ENCODE measurements around the gene SCG3.

The SCG3 gene

GRCh38 chr15:51677452-51677851, 3.9 kb upstream of the SCG3 start:
- DNase-seq (ENCODE audit: insufficient read length, low spot score) (no peak), FAIRE-seq (no peak)

- no peak for FAIRE-seq
- DNase-seq (ENCODE audit: insufficient read length, low spot score), result no peak
These were observed 3.2 kb upstream of the SCG3 start for GRCh38 chr15:51678096-51678495.

- FAIRE-seq, result no peak
- no peak for DNase-seq (ENCODE audit: insufficient read length, low spot score)
These were observed 982 bp upstream of the SCG3 start for GRCh38 chr15:51680321-51680720.

- DNase-seq (ENCODE audit: insufficient read length, low spot score) (no peak), FAIRE-seq (no peak)
These were observed 6.3 kb downstream of the SCG3 start for GRCh38 chr15:51687565-51687964.

GRCh38 chr15:51688863-51689262, 7.6 kb downstream of the SCG3 start:
- DNase-seq (ENCODE audit: insufficient read length, low spot score), result peak; percentile 4
- no peak for FAIRE-seq

- DNase-seq (ENCODE audit: insufficient read length, low spot score) (no peak), FAIRE-seq (no peak)
These were observed 10.9 kb downstream of the SCG3 start for GRCh38 chr15:51692154-51692553.

GRCh38 chr15:51696566-51696965, 15.3 kb downstream of the SCG3 start:
- no peak for FAIRE-seq
- no peak for DNase-seq (ENCODE audit: insufficient read length, low spot score)

- FAIRE-seq, result no peak
- no peak for DNase-seq (ENCODE audit: insufficient read length, low spot score)
These were observed 15.9 kb downstream of the SCG3 start for GRCh38 chr15:51697163-51697562.

GRCh38 chr15:51699373-51699772, 18.1 kb downstream of the SCG3 start:
- FAIRE-seq (no peak), DNase-seq (ENCODE audit: insufficient read length, low spot score) (no peak)

GRCh38 chr15:51702710-51703109, 21.4 kb downstream of the SCG3 start:
- FAIRE-seq (no peak), DNase-seq (ENCODE audit: insufficient read length, low spot score) (no peak)

GRCh38 chr15:51706291-51706690, 25.0 kb downstream of the SCG3 start:
- DNase-seq (ENCODE audit: insufficient read length, low spot score) (no peak), FAIRE-seq (no peak)

GRCh38 chr15:51706926-51707608, 25.8 kb downstream of the SCG3 start:
- FAIRE-seq (no peak), DNase-seq (ENCODE audit: insufficient read length, low spot score) (no peak)

- DNase-seq (ENCODE audit: insufficient read length, low spot score) (no peak), FAIRE-seq (no peak)
These were observed 26.7 kb downstream of the SCG3 start for GRCh38 chr15:51708013-51708412.

- FAIRE-seq, result no peak
- DNase-seq (ENCODE audit: insufficient read length, low spot score), result no peak
These were observed 27.7 kb downstream of the SCG3 start for GRCh38 chr15:51709031-51709430.

- no peak for FAIRE-seq
These were observed 32.9 kb downstream of the SCG3 start for GRCh38 chr15:51714162-51714561.

GRCh38 chr15:51714911-51715310, 33.6 kb downstream of the SCG3 start:
- no peak for FAIRE-seq

More at GRCh38 chr15:51714162-51714561, 32.9 kb downstream of the SCG3 start:
- DNase-seq (ENCODE audit: insufficient read length, low spot score), result no peak

GRCh38 chr15:51718219-51718618, 36.9 kb downstream of the SCG3 start:
- FAIRE-seq (no peak), DNase-seq (ENCODE audit: insufficient read length, low spot score) (no peak)

More at GRCh38 chr15:51714911-51715310, 33.6 kb downstream of the SCG3 start:
- DNase-seq (ENCODE audit: insufficient read length, low spot score), result no peak

GRCh38 chr15:51718746-51719145, 37.4 kb downstream of the SCG3 start:
- no peak for DNase-seq (ENCODE audit: insufficient read length, low spot score)
- no peak for FAIRE-seq

- no peak for FAIRE-seq
- no peak for DNase-seq (ENCODE audit: insufficient read length, low spot score)
These were observed 39.1 kb downstream of the SCG3 start for GRCh38 chr15:51720201-51720995.

- no peak for FAIRE-seq
- DNase-seq (ENCODE audit: insufficient read length, low spot score), result no peak
These were observed 40.1 kb downstream of the SCG3 start for GRCh38 chr15:51721199-51721960.

GRCh38 chr15:51724199-51724598, 42.9 kb downstream of the SCG3 start:
- DNase-seq (ENCODE audit: insufficient read length, low spot score) (no peak), FAIRE-seq (no peak)
